ENCODE data around the gene ADAMTS17. TPM values are rescaled to one million over a fixed set of nuclear protein-coding genes. Genes with fewer than 3 reads are reported as not detected.

ADAMTS17 gene
- total and polyA plus RNA-seq, 9 of the 15 experiments (the other 6 are each of a cell fraction or from before 2014, with no cell fraction given), result 0.01 to 0.14 (median 0.07) TPM; not detected in 6

DNA sequence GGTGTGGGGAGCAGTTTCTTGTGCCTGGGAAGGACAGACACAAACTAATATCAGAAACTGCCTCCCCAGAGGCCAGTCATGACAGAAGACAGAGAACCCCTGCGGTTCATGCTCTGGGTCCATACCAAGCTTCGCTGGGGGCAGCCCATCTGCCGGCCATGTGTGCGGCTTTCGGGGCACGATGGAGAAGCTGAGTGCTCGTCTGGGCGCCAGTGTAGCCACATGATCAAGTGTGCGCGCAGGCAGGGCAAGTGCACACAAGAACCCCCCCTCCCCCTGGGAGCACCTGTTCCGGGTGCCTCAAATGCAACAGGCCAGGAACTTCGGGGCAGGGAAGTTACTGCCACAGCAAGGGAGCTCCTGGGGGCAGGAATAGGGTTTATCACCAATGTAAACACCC is 1.8 kb downstream of the ADAMTS17 start (continued):
- TF ChIP-seq, protein P1, sequence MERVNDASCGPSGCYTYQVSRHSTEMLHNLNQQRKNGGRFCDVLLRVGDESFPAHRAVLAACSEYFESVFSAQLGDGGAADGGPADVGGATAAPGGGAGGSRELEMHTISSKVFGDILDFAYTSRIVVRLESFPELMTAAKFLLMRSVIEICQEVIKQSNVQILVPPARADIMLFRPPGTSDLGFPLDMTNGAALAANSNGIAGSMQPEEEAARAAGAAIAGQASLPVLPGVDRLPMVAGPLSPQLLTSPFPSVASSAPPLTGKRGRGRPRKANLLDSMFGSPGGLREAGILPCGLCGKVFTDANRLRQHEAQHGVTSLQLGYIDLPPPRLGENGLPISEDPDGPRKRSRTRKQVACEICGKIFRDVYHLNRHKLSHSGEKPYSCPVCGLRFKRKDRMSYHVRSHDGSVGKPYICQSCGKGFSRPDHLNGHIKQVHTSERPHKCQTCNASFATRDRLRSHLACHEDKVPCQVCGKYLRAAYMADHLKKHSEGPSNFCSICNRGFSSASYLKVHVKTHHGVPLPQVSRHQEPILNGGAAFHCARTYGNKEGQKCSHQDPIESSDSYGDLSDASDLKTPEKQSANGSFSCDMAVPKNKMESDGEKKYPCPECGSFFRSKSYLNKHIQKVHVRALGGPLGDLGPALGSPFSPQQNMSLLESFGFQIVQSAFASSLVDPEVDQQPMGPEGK (CRISPR knock-in tag; IDR thresholded peaks at IDR 0.05; ENCODE audit: borderline replicate concordance), result no peak
- TF ChIP-seq DDX20 (tag; IDR thresholded peaks at IDR 0.05; ENCODE audit: low read depth) (no peak), ZBTB8A (IDR thresholded peaks at IDR 0.05; ENCODE audit: partially characterized antibody) (no peak), ZNF347 (CRISPR knock-in tag; IDR thresholded peaks at IDR 0.05; ENCODE audit: low read depth) (no peak), ZNF140 (CRISPR knock-in tag; IDR thresholded peaks at IDR 0.05) (no peak), ZBTB5 (IDR thresholded peaks at IDR 0.05) (no peak)
- TF ChIP-seq, protein P2, sequence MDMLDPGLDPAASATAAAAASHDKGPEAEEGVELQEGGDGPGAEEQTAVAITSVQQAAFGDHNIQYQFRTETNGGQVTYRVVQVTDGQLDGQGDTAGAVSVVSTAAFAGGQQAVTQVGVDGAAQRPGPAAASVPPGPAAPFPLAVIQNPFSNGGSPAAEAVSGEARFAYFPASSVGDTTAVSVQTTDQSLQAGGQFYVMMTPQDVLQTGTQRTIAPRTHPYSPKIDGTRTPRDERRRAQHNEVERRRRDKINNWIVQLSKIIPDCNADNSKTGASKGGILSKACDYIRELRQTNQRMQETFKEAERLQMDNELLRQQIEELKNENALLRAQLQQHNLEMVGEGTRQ (CRISPR knock-in tag; IDR thresholded peaks at IDR 0.05), result no peak
- TF ChIP-seq, protein P3, sequence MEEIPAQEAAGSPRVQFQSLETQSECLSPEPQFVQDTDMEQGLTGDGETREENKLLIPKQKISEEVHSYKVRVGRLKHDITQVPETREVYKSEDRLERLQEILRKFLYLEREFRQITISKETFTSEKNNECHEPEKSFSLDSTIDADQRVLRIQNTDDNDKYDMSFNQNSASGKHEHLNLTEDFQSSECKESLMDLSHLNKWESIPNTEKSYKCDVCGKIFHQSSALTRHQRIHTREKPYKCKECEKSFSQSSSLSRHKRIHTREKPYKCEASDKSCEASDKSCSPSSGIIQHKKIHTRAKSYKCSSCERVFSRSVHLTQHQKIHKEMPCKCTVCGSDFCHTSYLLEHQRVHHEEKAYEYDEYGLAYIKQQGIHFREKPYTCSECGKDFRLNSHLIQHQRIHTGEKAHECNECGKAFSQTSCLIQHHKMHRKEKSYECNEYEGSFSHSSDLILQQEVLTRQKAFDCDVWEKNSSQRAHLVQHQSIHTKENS (CRISPR knock-in tag; IDR thresholded peaks at IDR 0.05), result no peak
- TF ChIP-seq, protein P4, sequence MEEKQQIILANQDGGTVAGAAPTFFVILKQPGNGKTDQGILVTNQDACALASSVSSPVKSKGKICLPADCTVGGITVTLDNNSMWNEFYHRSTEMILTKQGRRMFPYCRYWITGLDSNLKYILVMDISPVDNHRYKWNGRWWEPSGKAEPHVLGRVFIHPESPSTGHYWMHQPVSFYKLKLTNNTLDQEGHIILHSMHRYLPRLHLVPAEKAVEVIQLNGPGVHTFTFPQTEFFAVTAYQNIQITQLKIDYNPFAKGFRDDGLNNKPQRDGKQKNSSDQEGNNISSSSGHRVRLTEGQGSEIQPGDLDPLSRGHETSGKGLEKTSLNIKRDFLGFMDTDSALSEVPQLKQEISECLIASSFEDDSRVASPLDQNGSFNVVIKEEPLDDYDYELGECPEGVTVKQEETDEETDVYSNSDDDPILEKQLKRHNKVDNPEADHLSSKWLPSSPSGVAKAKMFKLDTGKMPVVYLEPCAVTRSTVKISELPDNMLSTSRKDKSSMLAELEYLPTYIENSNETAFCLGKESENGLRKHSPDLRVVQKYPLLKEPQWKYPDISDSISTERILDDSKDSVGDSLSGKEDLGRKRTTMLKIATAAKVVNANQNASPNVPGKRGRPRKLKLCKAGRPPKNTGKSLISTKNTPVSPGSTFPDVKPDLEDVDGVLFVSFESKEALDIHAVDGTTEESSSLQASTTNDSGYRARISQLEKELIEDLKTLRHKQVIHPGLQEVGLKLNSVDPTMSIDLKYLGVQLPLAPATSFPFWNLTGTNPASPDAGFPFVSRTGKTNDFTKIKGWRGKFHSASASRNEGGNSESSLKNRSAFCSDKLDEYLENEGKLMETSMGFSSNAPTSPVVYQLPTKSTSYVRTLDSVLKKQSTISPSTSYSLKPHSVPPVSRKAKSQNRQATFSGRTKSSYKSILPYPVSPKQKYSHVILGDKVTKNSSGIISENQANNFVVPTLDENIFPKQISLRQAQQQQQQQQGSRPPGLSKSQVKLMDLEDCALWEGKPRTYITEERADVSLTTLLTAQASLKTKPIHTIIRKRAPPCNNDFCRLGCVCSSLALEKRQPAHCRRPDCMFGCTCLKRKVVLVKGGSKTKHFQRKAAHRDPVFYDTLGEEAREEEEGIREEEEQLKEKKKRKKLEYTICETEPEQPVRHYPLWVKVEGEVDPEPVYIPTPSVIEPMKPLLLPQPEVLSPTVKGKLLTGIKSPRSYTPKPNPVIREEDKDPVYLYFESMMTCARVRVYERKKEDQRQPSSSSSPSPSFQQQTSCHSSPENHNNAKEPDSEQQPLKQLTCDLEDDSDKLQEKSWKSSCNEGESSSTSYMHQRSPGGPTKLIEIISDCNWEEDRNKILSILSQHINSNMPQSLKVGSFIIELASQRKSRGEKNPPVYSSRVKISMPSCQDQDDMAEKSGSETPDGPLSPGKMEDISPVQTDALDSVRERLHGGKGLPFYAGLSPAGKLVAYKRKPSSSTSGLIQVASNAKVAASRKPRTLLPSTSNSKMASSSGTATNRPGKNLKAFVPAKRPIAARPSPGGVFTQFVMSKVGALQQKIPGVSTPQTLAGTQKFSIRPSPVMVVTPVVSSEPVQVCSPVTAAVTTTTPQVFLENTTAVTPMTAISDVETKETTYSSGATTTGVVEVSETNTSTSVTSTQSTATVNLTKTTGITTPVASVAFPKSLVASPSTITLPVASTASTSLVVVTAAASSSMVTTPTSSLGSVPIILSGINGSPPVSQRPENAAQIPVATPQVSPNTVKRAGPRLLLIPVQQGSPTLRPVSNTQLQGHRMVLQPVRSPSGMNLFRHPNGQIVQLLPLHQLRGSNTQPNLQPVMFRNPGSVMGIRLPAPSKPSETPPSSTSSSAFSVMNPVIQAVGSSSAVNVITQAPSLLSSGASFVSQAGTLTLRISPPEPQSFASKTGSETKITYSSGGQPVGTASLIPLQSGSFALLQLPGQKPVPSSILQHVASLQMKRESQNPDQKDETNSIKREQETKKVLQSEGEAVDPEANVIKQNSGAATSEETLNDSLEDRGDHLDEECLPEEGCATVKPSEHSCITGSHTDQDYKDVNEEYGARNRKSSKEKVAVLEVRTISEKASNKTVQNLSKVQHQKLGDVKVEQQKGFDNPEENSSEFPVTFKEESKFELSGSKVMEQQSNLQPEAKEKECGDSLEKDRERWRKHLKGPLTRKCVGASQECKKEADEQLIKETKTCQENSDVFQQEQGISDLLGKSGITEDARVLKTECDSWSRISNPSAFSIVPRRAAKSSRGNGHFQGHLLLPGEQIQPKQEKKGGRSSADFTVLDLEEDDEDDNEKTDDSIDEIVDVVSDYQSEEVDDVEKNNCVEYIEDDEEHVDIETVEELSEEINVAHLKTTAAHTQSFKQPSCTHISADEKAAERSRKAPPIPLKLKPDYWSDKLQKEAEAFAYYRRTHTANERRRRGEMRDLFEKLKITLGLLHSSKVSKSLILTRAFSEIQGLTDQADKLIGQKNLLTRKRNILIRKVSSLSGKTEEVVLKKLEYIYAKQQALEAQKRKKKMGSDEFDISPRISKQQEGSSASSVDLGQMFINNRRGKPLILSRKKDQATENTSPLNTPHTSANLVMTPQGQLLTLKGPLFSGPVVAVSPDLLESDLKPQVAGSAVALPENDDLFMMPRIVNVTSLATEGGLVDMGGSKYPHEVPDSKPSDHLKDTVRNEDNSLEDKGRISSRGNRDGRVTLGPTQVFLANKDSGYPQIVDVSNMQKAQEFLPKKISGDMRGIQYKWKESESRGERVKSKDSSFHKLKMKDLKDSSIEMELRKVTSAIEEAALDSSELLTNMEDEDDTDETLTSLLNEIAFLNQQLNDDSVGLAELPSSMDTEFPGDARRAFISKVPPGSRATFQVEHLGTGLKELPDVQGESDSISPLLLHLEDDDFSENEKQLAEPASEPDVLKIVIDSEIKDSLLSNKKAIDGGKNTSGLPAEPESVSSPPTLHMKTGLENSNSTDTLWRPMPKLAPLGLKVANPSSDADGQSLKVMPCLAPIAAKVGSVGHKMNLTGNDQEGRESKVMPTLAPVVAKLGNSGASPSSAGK (IDR thresholded peaks at IDR 0.05), result no peak
